Pancreas (tissue), 10 donors: ENCODE results near the gene MNAT1. TPM values are rescaled to one million over a fixed set of nuclear protein-coding genes. Genes with fewer than 3 reads are reported as not detected.
"Not testable (repeated sequence)": the region's sequence is repeated elsewhere in the genome, so short reads cannot be mapped to it uniquely, and the experiment has no call there.

Experiments used
- ATAC-seq, 4 donors: fragments of 200-7000 bp; cut with Tn5 transposase; one replicate each; pipeline versions ENCODE4 v1.8.0 to v1.9.1; 2020; ENCODE audit warnings: mild to moderate bottlenecking in 4 of 4, moderate library complexity in 4 of 4
- DNase-seq, 6 donors: peaks; one replicate each; pipeline ENCODE4 v3.0.0-alpha.2; 2020
- FAIRE-seq: peaks from 2 replicates; lab custom pipeline; 2012; peaks lifted over from hg19 to GRCh38; lab: Jason Lieb, UNC
- H3K27ac ChIP-seq, 4 donors: fragments of 200-600 bp; sonication (generic); 1 replicate in 3 of 4; 2 replicates in 1 of 4; pipeline versions ENCODE4 v1.5.0 to v1.8.0; 2020
- H3K27me3 ChIP-seq, 4 donors: fragments of 200-600 bp; one replicate each; pipeline ENCODE4 v1.8.0; 2021
- H3K36me3 ChIP-seq, 3 donors: fragments of 200-600 bp; sonication (generic) in 1 of 3; one replicate each; pipeline versions ENCODE4 v1.5.0 to v1.8.0; 2020 to 2021
- H3K4me1 ChIP-seq, 3 donors: fragments of 200-600 bp; one replicate each; pipeline ENCODE4 v1.8.0; 2021
- H3K4me3 ChIP-seq, 4 donors: fragments of 200-600 bp; sonication (generic) in 2 of 4; one replicate each; pipeline versions ENCODE4 v1.5.0 to v1.8.0; 2020 to 2021
- H3K9me3 ChIP-seq, 4 donors: fragments of 200-600 bp; one replicate each; pipeline ENCODE4 v1.8.0; 2021
- CTCF ChIP-seq, 4 donors: fragments of 200-600 bp; sonication (generic) in 3 of 4; IDR thresholded peaks; one replicate each; pipeline versions ENCODE4 v1.5.0 to v1.8.0; 2021; ENCODE audit warnings: antibody characterized with exemption in 4 of 4
- WGBS, 2 donors: extraction: QIAGEN DNeasy Blood & Tissue Kit; methylation state at CpG; one replicate each; pipeline ENCODE4 v1.1.7; 2013; 5-methylcytosine and 5-hydroxymethylcytosine counted together
- intact Hi-C, 3 donors: fragments of 100-400 bp; cut with DNase I; formaldehyde crosslinking; loops; one replicate each; pipeline versions ENCODE4 v1.11.1 to v1.14.2; 2022
- polyA plus RNA-seq, 2 donors: library from polyadenylated mRNA; stranded (reverse); fragments of 200-250 nt; gene quantifications; one replicate each; pipeline ENCODE4 v1.2.3, GENCODE V29; 2013
- total RNA-seq, 6 donors: library from RNA; stranded (reverse); fragmentation: NEBNext Ultra II Directional in 4 of 6; extraction: Animal tissue kit (Norgen Biotek cat#: 25700) in 4 of 6; gene quantifications; one replicate each; pipeline versions ENCODE4 v1.2.1 to v1.2.4, GENCODE V29; 2021 to 2023
- donor health status: healthy with polysubstance abuse.
- donor health status: DM: no; HTN: no; CAD: no; lungs with moderate emphysema.
- donor health status: DM: no; HTN: no; CAD: no.
- donor health status: control.
- donor health status: control.
- donor health status: Bipolar disorder and iron deficiency.
- donor health status: DM: yes; HTN: yes; CAD: no.
- donor health status: DM: no; HTN: no; CAD: no.
- donor health status: DM: no; HTN: no; CAD: no.
- donor health status: DM: yes; HTN: yes; CAD: no.

Gene MNAT1
- total and polyA plus RNA-seq, 8 donors, result 6.9 to 15.6 (median 12.2) TPM

DNA sequence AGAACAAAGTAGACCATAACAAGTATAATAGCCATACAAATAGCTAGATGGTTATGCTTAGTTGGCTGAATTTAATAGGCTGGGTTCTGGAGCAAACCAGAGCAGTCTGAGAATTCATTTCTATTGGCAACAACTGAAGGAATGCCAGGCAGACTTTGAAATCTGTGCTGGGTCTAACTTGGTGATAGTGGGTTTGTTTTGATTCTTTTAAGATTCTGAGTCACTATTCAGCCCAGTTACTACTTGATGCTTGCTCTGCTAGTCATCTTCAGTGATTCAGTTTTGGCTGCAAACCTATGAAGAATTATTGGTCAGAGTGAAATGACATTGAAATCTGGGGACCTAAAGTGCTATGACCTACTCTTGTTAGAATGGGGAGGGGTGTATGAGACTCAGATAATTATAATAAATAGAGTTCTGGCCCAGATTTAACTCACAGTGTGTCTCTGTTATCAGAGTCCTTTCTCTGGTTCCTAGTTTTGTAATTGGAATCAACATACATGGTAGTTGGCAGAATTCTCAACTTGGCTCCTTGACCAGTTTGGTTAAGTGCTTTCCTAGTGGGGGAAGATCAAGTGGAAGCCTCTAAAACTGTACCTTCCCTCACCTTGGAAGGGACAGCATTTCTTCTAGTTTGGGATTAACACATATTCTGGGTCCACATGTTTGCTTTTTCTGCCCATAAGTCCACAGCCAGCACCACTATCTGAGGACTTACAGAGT is 43.5 kb downstream of the MNAT1 start:
- Histone ChIP-seq H3K4me3 (no peak overlapping the region), H3K36me3 (no peaks in the 10 kb centered on the region), H3K9me3 (no peaks in the 10 kb centered on the region), H3K4me1 (no peaks in the 10 kb centered on the region), H3K27me3 (no peaks in the 10 kb centered on the region), H3K27ac (no peak overlapping the region)
- FAIRE-seq (no peak), ATAC-seq (no peak), DNase-seq (no peak)
- no peak for TF ChIP-seq CTCF (IDR thresholded peaks at IDR 0.05)
- intact Hi-C loops, result no loop called here

GRCh38 chr14:60779745-60780514 is 45.4 kb downstream of the MNAT1 start:
- WGBS, 2 donors, result 95 to 97% methylated on average over 18 of the region's 18 CpGs
- ATAC-seq, H3K36me3 ChIP-seq, H3K4me1 ChIP-seq, FAIRE-seq, H3K9me3 ChIP-seq, H3K4me3 ChIP-seq, DNase-seq, H3K27me3 ChIP-seq, H3K27ac ChIP-seq, intact Hi-C loops: not testable (repeated sequence)

- H3K4me3 ChIP-seq, H3K27me3 ChIP-seq, H3K4me1 ChIP-seq, H3K9me3 ChIP-seq, ATAC-seq, intact Hi-C loops, DNase-seq, H3K27ac ChIP-seq, H3K36me3 ChIP-seq: not testable (repeated sequence)
- peak; percentile 54 for FAIRE-seq
These were observed 46.0 kb downstream of the MNAT1 start for GRCh38 chr14:60780558-60780957.

GRCh38 chr14:60786905-60787304 is 52.3 kb downstream of the MNAT1 start:
- DNase-seq (no peak), FAIRE-seq (no peak), ATAC-seq (no peak)
- no peaks in the 10 kb centered on the region for H3K9me3 ChIP-seq
- H3K27me3 ChIP-seq, result no peaks in the 10 kb centered on the region
- H3K4me1 ChIP-seq, result peaks cover 0 to 13% (median 7%) of the 10 kb centered on the region in 3 donors
- intact Hi-C loops, result no loop called here
- WGBS, 2 donors, result 90 to 95% methylated on average over 3 of the region's 3 CpGs
- TF ChIP-seq CTCF (IDR thresholded peaks at IDR 0.05), result no peak
- H3K27ac ChIP-seq, result no peak overlapping the region
- no peaks in the 10 kb centered on the region for H3K36me3 ChIP-seq
- H3K4me3 ChIP-seq, result no peak overlapping the region

- intact Hi-C loops, result no loop called here
- FAIRE-seq, result no peak
These were observed 55.1 kb downstream of the MNAT1 start for GRCh38 chr14:60789656-60790055.

More at GRCh38 chr14:60789656-60790055, 55.1 kb downstream of the MNAT1 start:
- no peaks in the 10 kb centered on the region for H3K27me3 ChIP-seq
- no peak overlapping the region for H3K4me3 ChIP-seq
- no peaks in the 10 kb centered on the region for H3K9me3 ChIP-seq
- WGBS, 2 donors, result 88 to 96% methylated on average over 1 of the region's 1 CpG
- no peak overlapping the region for H3K27ac ChIP-seq
- no peak for TF ChIP-seq CTCF (IDR thresholded peaks at IDR 0.05)
- H3K36me3 ChIP-seq, result no peaks in the 10 kb centered on the region
- DNase-seq, result no peak
- peaks cover 0 to 13% (median 7%) of the 10 kb centered on the region in 3 donors for H3K4me1 ChIP-seq
- no peak for ATAC-seq
